C4-2B (cell line): ENCODE measurements around the gene PGAP6.
A peak's percentile ranks its signal among the peaks of the same experiment; 100 is the strongest.

Experiments used
- H3K27ac ChIP-seq: fragments of 450-650 bp; 2 replicates; pipeline ENCODE4 v1.5.1; 2017
- CTCF ChIP-seq: fragments of 450-650 bp; conservative IDR thresholded peaks from 2 replicates; pipeline ENCODE4 v1.5.1; 2017; ENCODE audit warnings: mild to moderate bottlenecking
- ZFX ChIP-seq: fragments of 450-650 bp; IDR thresholded peaks from 2 replicates; pipeline ENCODE4 v1.6.1; 2017

PGAP6 gene

DNA sequence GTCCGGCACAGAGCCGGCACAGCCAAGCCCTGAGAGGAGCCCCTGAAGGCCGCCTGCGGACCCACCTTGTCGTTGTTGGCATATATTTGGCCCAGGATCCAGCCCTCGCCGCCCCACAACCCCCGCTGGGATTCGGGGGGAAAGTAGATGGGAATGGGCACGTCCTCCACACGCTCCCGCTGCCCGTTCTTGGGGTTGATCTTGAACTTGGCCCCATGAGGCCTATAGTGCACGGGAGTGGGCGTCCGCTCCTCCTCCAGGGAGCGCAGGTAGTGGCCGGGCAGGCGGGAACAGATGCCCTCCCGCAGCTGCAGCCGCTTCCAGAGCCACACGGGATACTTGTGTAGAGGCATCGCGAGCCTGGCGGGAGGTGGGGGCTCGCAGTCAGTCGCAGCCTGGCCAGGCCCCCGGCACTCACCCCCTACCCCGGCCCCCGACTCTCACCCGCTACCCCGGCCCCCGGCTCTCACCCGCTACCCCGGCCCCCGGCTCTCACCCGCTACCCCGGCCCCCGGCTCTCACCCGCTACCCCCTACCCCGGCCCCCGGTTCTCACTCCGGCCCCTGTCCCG is 11.8 kb downstream of the PGAP6 start:
- H3K27ac ChIP-seq = peak overlapping the region; percentile 5; the same call in 1 of the 2 replicates
- TF ChIP-seq ZFX (no peak), CTCF (no peak)

- no peak for TF ChIP-seq ZFX
- no peak for TF ChIP-seq CTCF
- H3K27ac ChIP-seq = peak overlapping the region; percentile 5; the same call in 1 of the 2 replicates
Observed at GRCh38 chr16:369275-369865, 12.4 kb downstream of the PGAP6 start.

DNA sequence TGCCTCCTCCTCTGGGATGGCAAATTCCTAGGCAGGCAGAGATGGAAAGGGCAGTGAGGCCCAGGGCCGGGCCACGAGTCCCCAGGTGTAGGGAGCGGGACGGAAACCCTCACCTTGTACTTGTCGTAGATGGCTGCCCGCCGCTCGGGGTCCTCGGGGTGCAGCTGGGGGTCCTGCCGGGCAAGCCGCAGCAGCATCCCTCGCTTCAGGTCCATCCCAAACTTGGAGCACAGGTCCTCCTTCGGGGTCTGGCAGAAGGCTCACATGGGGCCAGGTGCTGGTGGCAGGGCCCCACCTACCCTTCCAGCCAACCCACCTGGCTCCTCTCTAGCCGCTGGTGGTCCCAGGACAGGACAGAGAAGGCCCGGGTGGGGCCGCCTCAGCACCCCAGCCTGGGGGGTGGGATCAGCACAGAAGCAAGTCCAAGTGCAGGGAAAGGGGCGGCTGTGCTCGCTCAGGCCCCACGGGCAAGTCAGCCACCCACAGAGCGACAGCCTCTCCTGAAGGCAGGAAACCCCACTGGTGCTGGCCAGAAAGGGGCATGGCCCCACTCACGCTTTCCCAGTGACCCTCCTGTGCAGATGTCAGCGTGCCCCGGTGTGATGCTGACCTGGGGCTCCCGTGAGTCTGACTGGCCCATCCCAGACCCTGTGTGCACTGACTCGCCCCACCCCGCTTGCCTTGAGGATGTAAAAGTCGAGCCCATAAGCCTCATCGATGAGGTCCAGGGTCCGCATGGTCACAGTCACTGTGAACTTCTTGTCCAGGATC is 13.2 kb downstream of the PGAP6 start:
- TF ChIP-seq ZFX = no peak
- TF ChIP-seq CTCF = no peak
- H3K27ac ChIP-seq = no peak overlapping the region

DNA sequence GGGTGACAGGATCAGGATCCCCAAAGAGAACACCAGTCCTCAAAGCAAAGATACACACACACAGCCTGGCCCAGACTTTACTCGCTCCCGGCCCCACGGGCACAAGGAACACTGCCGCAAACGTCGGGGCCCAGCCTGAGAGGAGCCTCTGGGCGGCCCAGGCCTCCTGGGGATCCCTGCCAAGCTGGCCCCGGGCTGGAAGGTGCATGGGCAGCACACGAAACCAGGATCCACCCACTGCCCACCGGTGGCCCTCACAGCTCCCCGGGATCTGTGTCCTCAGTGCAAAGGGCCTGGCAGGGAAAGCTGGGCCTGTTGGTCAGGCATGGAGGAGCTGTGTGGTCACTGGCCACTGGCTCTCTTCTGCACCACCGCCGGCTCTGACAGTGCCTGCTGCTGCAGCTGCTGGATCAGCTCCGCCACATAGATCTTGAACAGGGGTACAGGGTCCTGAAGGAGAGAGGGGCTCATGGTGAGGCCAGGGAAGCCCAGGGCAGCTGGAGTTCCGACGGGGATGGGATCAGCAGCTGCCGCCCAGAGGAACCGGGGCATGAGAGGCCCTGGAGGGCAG is 14.4 kb downstream of the PGAP6 start:
- H3K27ac ChIP-seq = no peak overlapping the region
- no peak for TF ChIP-seq ZFX

- no peak overlapping the region for H3K27ac ChIP-seq
- TF ChIP-seq ZFX (no peak), CTCF (no peak)
Observed at GRCh38 chr16:366476-366875, 15.3 kb downstream of the PGAP6 start.

DNA sequence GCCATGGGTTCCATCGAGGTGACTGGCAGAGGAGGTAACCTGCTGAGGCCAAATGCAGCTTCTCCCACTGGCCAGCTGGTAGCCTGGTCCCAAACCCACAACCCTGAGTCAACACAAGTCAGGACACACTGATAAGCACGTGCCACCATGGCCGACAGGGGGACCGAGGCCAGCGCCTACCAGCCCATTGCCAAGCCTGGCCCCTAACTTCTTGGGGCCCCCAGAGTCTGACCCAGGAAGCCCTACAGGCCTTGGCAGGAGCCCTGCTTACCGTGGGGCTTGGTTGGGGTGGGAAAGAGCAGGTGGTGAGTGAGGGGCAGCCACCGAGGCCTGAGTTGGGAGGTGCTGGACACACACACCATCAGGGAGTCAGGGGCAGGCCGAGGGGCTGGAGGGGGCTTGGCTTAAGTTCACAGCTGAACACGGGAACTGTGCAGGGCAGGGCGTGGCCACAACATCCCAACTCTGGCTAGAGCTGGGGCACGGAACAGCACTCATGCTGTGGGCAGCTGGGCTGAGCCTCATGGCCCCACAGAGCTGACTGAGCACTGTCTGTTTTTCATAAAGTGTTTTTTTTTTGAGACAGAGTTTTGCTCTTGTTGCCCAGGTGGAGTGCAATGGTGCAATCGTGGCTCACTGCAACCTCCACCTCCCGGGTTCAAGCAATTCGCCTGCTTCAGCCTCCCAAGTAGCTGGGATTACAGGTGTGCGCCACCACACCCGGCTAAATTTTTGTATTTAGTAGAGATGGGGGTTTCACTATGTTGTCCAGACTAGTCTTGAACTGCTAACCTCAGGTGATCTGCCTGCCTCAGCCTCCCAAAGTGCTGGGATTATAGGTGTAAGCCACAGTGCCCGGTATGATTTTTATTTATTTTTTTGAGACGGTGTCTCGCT is 16.9 kb downstream of the PGAP6 start:
- H3K27ac ChIP-seq = no peak overlapping the region
- TF ChIP-seq ZFX (no peak), CTCF (no peak)

DNA sequence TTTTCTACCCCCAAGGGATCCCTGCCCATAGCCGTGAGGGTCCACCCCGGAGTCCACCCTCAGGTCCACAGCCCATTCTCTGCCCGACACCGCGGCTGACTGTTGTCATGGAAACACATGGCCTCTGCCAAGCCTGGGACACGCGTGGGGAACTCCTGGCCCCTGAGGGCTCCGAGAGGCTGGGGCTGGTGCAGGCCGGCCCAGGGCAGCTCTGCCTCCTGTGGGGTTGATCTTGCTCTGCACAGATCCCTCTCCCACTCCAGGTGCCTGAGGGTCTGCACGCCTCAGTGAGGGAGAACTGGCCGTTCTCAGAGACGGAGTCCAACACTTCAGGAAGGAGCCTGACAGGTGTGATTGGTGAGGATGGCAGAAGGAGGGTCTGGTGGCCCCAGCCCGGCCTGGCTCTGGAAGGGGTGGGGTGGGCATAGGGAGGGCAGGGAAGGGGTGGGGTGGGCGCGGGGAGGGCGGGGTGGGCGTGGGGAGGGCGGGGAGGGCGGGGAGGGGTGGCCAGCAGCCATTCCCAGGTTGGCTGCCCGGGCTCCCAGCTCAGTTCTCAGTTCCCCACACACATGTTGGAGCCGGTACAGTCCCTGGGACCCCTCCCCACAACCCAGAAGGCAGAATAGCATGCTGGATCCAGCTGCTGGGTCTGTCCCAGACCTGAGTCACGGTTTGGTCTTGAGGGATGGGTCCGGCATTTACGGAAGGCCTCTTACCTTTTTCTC is 17.9 kb downstream of the PGAP6 start:
- TF ChIP-seq ZFX = no peak
- TF ChIP-seq CTCF = no peak
- H3K27ac ChIP-seq = no peak overlapping the region
